Thyroid gland (tissue), 4 donors: ENCODE measurements around the gene RPSA. TPM values are rescaled to one million over a fixed set of nuclear protein-coding genes. Genes with fewer than 3 reads are reported as not detected.

Source experiments
- DNase-seq, 2 donors: peaks; one replicate each; pipeline ENCODE4 v3.0.0-alpha.2; 2019
- H3K27ac ChIP-seq, 3 donors: fragments of 200-600 bp; sonication (generic); 1 replicate in 2 of 3; 2 replicates in 1 of 3; pipeline ENCODE4 v1.5.1; 2016 to 2019; ENCODE audit warnings: mild to moderate bottlenecking in 1 of 3, moderate library complexity in 1 of 3
- H3K27me3 ChIP-seq: fragments of 200-600 bp; sonication (generic); one replicate; pipeline ENCODE4 v1.5.1; 2019
- H3K36me3 ChIP-seq, 2 donors: fragments of 200-600 bp; sonication (generic); one replicate each; pipeline ENCODE4 v1.5.1; 2016 to 2019
- H3K4me1 ChIP-seq, 2 donors: fragments of 200-600 bp; sonication (generic); one replicate each; pipeline ENCODE4 v1.5.1; 2017 to 2019
- H3K4me3 ChIP-seq, 3 donors: fragments of 200-600 bp; sonication (generic); replicated peaks in 1 of 3; 1 replicate in 2 of 3; 2 replicates in 1 of 3; pipeline ENCODE4 v1.5.1; 2016; ENCODE audit warnings: mild to moderate bottlenecking in 1 of 3
- H3K9me3 ChIP-seq: fragments of 200-600 bp; sonication (generic); one replicate; pipeline ENCODE4 v1.5.1; 2017
- CTCF ChIP-seq, 6 experiments: fragments of 200-600 bp in 3 of 6; fragments of 450-650 bp in 3 of 6; sonication (generic) in 3 of 6; IDR thresholded peaks; one replicate each; pipeline ENCODE4 v1.5.1; 2016 to 2019; ENCODE audit warnings: antibody characterized with exemption in 6 of 6, mild to moderate bottlenecking in 2 of 6, inconsistent platforms in 1 of 6, moderate library complexity in 1 of 6
- POLR2A ChIP-seq, 2 donors: fragments of 450-650 bp; IDR thresholded peaks; one replicate each; pipeline ENCODE4 v1.6.1; 2017; ENCODE audit warnings: antibody characterized with exemption in 2 of 2, mild to moderate bottlenecking in 2 of 2, moderate library complexity in 1 of 2
- WGBS, 2 donors: methylation state at CpG; one replicate each; pipeline ENCODE4 v1.1.5; 2017; 5-methylcytosine and 5-hydroxymethylcytosine counted together
- intact Hi-C: fragments of 100-400 bp; cut with DNase I; formaldehyde crosslinking; loops from one replicate; pipeline ENCODE4 v1.15.1; 2023
- total RNA-seq, 4 donors: library from RNA; depleted of rRNA; stranded (reverse); fragments of >200 nt; gene quantifications; one replicate each; pipeline ENCODE4 v1.2.3, GENCODE V29; 2016

Gene RPSA
- total RNA-seq, 4 donors from 2014 or later = 570 to 1,162 (median 852) TPM

- Histone ChIP-seq H3K27me3 (no peaks in the 10 kb centered on the region), H3K9me3 (no peaks in the 10 kb centered on the region), H3K4me1 (peaks cover 11 to 27% of the 10 kb centered on the region in 2 donors), H3K27ac (peak overlapping the region in 2 of 3 donors; percentile 24 to 64), H3K36me3 (peaks cover 27 to 36% of the 10 kb centered on the region in 2 donors), H3K4me3 (peak overlapping the region; percentile 19 to 72 (median 59))
- TF ChIP-seq POLR2A (IDR thresholded peaks at IDR 0.05) (no peak), CTCF (IDR thresholded peaks at IDR 0.05) (no peak)
- 7% methylated on average over 9 of the region's 9 CpGs for whole genome bisulfite sequencing, 2 donors
- no peak for DNase-seq
- intact Hi-C loops = no loop called here
Measured at GRCh38 chr3:39407259-39407629, 724 bp downstream of the RPSA start.

GRCh38 chr3:39407773-39408492, 1.4 kb downstream of the RPSA start:
- Histone ChIP-seq H3K36me3 (peaks cover 34 to 42% of the 10 kb centered on the region in 2 donors), H3K27ac (no peak overlapping the region)
- intact Hi-C loops = no loop called here

GRCh38 chr3:39408493-39409372, 2.2 kb downstream of the RPSA start:
- WGBS, 2 donors = 80 to 83% methylated on average over 21 of the region's 21 CpGs
- Histone ChIP-seq H3K27ac (no peak overlapping the region), H3K27me3 (no peaks in the 10 kb centered on the region), H3K9me3 (no peaks in the 10 kb centered on the region), H3K36me3 (peaks cover 42 to 50% of the 10 kb centered on the region in 2 donors), H3K4me3 (no peak overlapping the region), H3K4me1 (peaks cover 11 to 27% of the 10 kb centered on the region in 2 donors)
- DNase-seq = no peak
- intact Hi-C loops = no loop called here
- TF ChIP-seq CTCF (IDR thresholded peaks at IDR 0.05) (no peak), POLR2A (IDR thresholded peaks at IDR 0.05) (no peak)

More at GRCh38 chr3:39407773-39408492, 1.4 kb downstream of the RPSA start:
- no peak for TF ChIP-seq POLR2A (IDR thresholded peaks at IDR 0.05)
- no peak for TF ChIP-seq CTCF (IDR thresholded peaks at IDR 0.05)
- WGBS, 2 donors = 76 to 79% methylated on average over 6 of the region's 6 CpGs
- DNase-seq = no peak
- H3K4me1 ChIP-seq = peaks cover 11 to 27% of the 10 kb centered on the region in 2 donors
- H3K9me3 ChIP-seq = no peaks in the 10 kb centered on the region
- no peak overlapping the region for H3K4me3 ChIP-seq
- H3K27me3 ChIP-seq = no peaks in the 10 kb centered on the region

- Histone ChIP-seq H3K36me3 (peaks cover 45 to 51% of the 10 kb centered on the region in 2 donors), H3K4me3 (no peak overlapping the region), H3K4me1 (peaks cover 11 to 27% of the 10 kb centered on the region in 2 donors), H3K27me3 (no peaks in the 10 kb centered on the region), H3K9me3 (no peaks in the 10 kb centered on the region), H3K27ac (no peak overlapping the region)
- no peak for DNase-seq
- intact Hi-C loops = loop anchor here (5.0 kb wide), 1 partner anchor 88 kb away; no protein-coding TSS in a partner anchor
- WGBS, 2 donors = 72 to 77% methylated on average over 7 of the region's 7 CpGs
- no peak for TF ChIP-seq CTCF (IDR thresholded peaks at IDR 0.05)
- no peak for TF ChIP-seq POLR2A (IDR thresholded peaks at IDR 0.05)
Measured at GRCh38 chr3:39409514-39410136, 3.1 kb downstream of the RPSA start.
